Muscle layer of duodenum (tissue), 2 donors: ENCODE results near the gene GRAMD1C.

Experiments used
- H3K27ac ChIP-seq: one replicate; pipeline ENCODE4 v1.7.0; 2013; ENCODE audit warnings: mild to moderate bottlenecking, low read length
- H3K27me3 ChIP-seq: one replicate; pipeline ENCODE4 v1.7.0; 2013; ENCODE audit warnings: low read depth, mild to moderate bottlenecking, control low read depth, low read length
- H3K36me3 ChIP-seq, 2 donors: one replicate each; pipeline ENCODE4 v1.7.0; 2013; ENCODE audit warnings: low read length in 2 of 2, control low read depth in 1 of 2, mild to moderate bottlenecking in 1 of 2; ENCODE audit not compliant: insufficient read depth in 2 of 2, control insufficient read depth in 1 of 2
- H3K4me1 ChIP-seq, 2 donors: one replicate each; pipeline ENCODE4 v1.7.0; 2013; ENCODE audit warnings: low read length in 2 of 2, mild to moderate bottlenecking in 2 of 2, control low read depth in 1 of 2, moderate library complexity in 1 of 2; ENCODE audit not compliant: insufficient read depth in 2 of 2, control insufficient read depth in 1 of 2
- H3K4me3 ChIP-seq, 2 donors: one replicate each; pipeline ENCODE4 v1.7.0; 2013; ENCODE audit warnings: low read length in 2 of 2, low read depth in 1 of 2, mild to moderate bottlenecking in 1 of 2
- H3K9me3 ChIP-seq, 2 donors: one replicate each; pipeline ENCODE4 v1.7.0; 2013; ENCODE audit warnings: low read length in 2 of 2, control low read depth in 1 of 2, mild to moderate bottlenecking in 1 of 2; ENCODE audit not compliant: control insufficient read depth in 1 of 2
- donor health status: healthy.

Gene GRAMD1C

DNA sequence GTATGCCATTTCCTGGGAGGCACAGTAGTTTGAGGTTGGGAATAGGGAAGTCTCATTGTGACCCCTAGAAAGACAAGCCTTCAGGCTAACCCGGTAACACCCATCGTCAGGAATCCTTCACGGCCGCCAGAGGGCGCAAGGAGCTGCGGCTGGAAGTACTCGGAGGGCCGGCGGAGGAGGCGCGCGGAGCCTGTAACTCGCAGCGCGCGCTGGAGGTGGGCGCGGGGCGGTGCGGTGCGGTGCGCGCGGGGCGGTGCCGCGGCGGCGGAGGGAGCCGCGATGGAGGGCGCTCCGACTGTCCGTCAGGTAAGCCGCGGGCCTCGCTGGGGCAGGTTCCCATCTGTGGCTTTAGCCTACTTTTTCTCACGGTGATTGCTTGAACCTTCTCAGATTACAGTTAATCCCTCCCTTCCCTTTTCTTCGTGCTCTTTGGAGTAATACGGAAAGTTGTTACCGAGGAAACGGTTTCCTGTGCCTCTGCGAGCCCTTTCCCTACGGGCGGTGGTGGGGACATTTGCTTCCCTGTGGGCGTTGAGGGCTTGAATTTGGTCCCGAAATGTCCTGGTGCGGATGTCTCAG is at the start of gene GRAMD1C:
TSS of gene GRAMD1C (plus strand) at position 158 of the 579 bp plus-strand sequence. CDS start at position 280, 122 bp downstream.
- Histone ChIP-seq H3K36me3 (no peaks in the 10 kb centered on the region), H3K27ac (peak within 1 kb of the TSS; percentile 27), H3K4me1 (no peaks in the 10 kb centered on the region), H3K27me3 (no peaks in the 10 kb centered on the region), H3K9me3 (no peaks in the 10 kb centered on the region), H3K4me3 (peak within 1 kb of the TSS; percentile 73 to 85)

DNA sequence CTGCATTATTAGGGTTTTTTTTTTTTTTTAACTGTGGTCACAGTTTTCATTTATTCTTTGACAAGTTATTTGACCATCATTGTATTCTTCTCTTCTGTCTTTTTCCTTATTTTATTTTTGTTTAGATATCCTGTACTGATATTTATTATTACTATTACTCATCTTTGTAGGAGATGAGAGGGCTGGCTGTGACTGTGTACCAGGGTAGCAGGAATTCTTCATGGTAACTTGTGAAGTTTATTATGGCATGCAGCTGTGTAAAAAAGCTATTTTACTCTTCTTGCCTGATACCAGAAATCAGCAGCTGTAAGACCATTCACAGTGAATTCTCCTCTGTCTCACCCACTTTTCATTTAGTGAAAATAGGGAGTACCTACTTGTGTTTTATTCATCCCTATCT is 47.2 kb upstream of the GRAMD1C start:
- Histone ChIP-seq H3K27ac (no peak overlapping the region), H3K9me3 (no peaks in the 10 kb centered on the region), H3K4me1 (no peaks in the 10 kb centered on the region), H3K4me3 (no peak overlapping the region), H3K36me3 (peaks cover 25 to 48% of the 10 kb centered on the region in 2 donors), H3K27me3 (no peaks in the 10 kb centered on the region)

DNA sequence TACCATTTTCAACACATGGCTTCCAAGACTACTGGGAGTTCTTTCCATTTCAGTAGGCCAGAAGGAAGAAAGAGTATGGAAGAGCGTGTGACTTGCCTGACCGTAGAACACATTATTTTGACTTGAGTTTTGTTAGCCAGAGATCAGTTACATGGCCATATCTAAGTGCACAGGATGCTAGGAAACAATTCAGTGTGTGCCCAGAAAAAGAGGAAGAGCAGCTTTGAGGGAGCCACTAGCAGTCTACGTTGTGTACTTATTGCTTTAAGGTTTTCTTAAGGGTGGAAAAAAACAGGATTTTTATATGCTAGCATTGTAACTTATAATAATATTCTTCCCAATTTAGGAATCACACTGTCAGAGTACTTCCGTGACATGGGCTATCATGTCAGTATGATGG is 44.1 kb upstream of the GRAMD1C start:
- no peaks in the 10 kb centered on the region for H3K27me3 ChIP-seq
- no peak overlapping the region for H3K4me3 ChIP-seq
- no peak overlapping the region for H3K27ac ChIP-seq
- H3K4me1 ChIP-seq = no peaks in the 10 kb centered on the region
- peaks cover 36 to 37% of the 10 kb centered on the region in 2 donors for H3K36me3 ChIP-seq
- no peaks in the 10 kb centered on the region for H3K9me3 ChIP-seq

DNA sequence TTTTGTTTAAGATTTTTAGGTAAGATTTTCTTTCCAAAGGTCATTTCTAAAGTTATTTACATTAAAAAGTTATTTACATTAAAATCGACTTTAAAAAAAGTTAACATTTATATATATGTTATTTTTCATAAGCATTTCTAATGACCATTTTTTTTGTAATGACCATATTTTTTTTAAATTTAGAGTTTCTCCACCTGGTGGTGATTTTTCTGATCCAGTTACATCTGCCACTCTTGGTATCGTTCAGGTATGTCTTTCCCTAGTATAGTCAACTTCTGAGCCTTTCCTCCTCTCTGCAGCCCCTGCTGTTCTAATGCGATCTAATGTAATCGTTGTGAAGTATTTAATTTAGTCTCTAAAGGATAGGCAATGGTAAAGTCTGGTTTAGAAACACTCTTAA is 42.9 kb upstream of the GRAMD1C start:
- H3K36me3 ChIP-seq = peaks cover 33 to 36% of the 10 kb centered on the region in 2 donors
- H3K27me3 ChIP-seq = no peaks in the 10 kb centered on the region
- no peak overlapping the region for H3K27ac ChIP-seq
- H3K4me1 ChIP-seq = no peaks in the 10 kb centered on the region
- no peak overlapping the region for H3K4me3 ChIP-seq
- H3K9me3 ChIP-seq = no peaks in the 10 kb centered on the region

DNA sequence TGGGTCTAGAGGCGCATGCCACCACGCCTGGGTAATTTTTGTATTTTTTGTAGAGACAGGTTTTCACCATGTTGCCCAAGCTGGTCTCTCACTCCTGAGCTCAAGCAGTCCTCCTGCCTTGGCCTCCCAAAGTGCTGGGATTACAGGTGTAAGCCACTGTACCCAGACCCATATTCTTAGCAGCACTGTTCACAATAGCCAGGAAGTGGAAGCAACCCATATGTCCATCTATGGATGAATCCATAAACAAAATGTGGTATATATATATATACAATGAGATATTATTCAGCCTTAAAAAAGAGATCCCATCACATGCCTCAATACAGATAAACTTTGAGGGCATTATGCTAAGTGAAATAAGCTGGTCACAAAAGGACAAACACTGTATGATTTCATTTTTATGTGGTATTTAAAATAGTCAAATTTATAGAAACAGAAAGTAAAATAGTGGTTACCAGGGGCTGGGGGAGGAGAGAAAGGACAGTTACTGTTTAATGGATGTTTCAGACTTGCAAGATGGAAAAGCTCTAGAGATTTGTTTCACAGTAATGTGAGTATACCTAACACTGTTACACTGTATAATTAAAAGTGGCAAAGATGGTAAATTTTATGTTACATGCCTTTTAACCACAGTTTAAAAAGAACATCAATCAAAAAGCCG is 35.7 kb upstream of the GRAMD1C start:
- H3K4me1 ChIP-seq = no peaks in the 10 kb centered on the region
- H3K27ac ChIP-seq = no peak overlapping the region
- H3K27me3 ChIP-seq = no peaks in the 10 kb centered on the region
- peaks cover 42 to 58% of the 10 kb centered on the region in 2 donors for H3K36me3 ChIP-seq
- H3K4me3 ChIP-seq = no peak overlapping the region
- no peaks in the 10 kb centered on the region for H3K9me3 ChIP-seq

DNA sequence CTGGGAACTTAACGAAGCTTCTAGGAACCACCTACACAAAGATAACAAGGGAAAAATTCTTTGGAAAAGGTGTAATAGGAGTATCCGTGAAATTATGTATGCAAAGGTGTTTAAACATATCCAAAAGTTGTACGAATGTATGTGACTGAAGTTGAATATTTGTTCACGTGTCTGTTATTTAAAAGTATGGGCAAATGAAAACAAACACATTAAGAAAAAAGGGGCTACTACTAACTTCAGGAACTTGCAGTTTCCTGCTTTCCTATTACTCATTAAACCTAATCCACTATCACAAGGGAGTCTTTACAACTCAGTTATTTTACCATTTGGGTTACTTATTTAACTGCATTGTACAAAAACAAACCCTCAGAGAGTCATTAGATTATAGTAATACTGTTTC is 33.9 kb upstream of the GRAMD1C start:
- H3K27ac ChIP-seq = no peak overlapping the region
- no peaks in the 10 kb centered on the region for H3K4me1 ChIP-seq
- H3K27me3 ChIP-seq = no peaks in the 10 kb centered on the region
- no peaks in the 10 kb centered on the region for H3K9me3 ChIP-seq
- no peak overlapping the region for H3K4me3 ChIP-seq
- peaks cover 36 to 68% of the 10 kb centered on the region in 2 donors for H3K36me3 ChIP-seq

DNA sequence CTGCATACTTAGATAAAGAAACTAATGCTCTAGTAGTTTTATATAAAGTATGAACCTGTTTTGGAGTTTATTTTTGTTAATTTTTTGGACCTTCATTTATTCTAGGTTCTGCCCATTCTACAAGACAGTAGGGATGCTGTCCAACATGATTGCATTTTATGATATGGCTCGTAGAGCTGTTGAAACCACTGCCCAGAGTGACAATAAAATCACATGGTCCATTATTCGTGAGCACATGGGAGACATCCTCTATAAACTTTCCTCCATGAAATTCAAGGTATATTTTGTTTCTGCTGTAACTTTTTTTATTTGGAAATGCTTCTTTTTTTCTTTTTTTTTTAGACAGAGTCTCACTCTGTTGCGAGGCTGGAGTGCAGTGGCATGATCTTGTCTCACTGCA is 33.3 kb upstream of the GRAMD1C start:
- H3K27me3 ChIP-seq = no peaks in the 10 kb centered on the region
- no peaks in the 10 kb centered on the region for H3K9me3 ChIP-seq
- H3K27ac ChIP-seq = no peak overlapping the region
- H3K36me3 ChIP-seq = peaks cover 34 to 70% of the 10 kb centered on the region in 2 donors
- no peaks in the 10 kb centered on the region for H3K4me1 ChIP-seq
- H3K4me3 ChIP-seq = no peak overlapping the region

DNA sequence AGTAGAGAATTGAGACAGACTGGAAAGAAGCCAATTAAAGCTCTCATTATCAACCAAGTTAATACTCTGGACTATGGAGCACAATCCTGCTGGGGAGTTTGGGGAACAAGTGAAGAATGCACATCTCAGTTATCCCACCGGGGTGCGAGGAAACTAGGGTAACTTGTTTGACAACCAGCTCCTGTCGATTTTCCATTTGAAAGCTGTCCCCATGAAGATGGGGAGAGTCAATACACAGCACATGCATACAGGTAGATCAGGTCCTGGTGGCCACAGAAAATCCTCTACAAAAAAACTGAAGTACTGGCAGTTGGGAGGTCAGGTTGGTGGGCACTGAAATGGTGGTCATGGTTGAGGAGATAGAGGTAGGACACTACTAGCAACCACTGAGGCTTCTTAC is 25.7 kb upstream of the GRAMD1C start:
- H3K27ac ChIP-seq = no peak overlapping the region
- peaks cover 14 to 23% of the 10 kb centered on the region in 2 donors for H3K36me3 ChIP-seq
- no peaks in the 10 kb centered on the region for H3K4me1 ChIP-seq
- no peaks in the 10 kb centered on the region for H3K9me3 ChIP-seq
- H3K4me3 ChIP-seq = no peak overlapping the region
- no peaks in the 10 kb centered on the region for H3K27me3 ChIP-seq

DNA sequence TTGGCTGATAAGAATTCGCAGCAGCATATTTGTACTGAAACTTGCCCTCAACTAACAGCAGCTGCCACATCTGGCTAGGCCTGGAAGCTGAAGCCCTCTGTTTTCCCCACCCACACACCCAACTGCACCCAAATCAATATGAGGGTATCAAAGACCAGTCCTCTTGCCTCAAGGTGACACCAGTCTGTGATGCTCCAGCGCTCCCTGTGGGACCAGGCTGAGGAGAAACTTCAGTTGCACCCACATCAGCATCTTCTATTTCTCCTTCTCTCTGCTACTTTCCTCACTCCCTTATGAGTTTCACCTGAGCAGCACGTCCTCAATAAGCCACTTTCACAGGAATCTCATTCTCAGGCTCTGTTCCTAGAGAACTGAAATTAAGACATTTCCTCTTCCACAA is 18.7 kb upstream of the GRAMD1C start:
- Histone ChIP-seq H3K4me3 (no peak overlapping the region), H3K36me3 (no peaks in the 10 kb centered on the region), H3K4me1 (no peaks in the 10 kb centered on the region), H3K9me3 (no peaks in the 10 kb centered on the region), H3K27ac (no peak overlapping the region), H3K27me3 (no peaks in the 10 kb centered on the region)

DNA sequence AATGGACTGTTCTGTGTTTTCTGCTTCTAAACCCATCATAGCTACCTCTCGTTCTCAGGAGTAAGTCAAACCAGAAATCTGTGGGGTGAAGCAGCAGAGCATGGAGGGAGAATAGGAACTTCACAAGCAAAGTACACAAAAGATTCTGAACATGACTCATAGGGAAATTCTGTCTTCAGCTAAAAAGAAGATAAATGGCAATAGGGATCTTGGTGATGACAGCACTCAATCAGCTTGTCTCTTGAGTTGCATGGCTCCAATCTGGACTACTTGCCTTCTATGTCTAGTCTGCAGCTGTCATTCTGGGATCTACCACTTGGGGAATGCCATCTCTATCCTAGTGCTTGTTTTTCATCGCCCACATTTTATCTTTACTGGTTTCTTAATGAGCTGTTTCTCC is 13.5 kb upstream of the GRAMD1C start:
- Histone ChIP-seq H3K36me3 (no peaks in the 10 kb centered on the region), H3K27ac (no peak overlapping the region), H3K4me1 (no peaks in the 10 kb centered on the region), H3K9me3 (no peaks in the 10 kb centered on the region), H3K27me3 (no peaks in the 10 kb centered on the region), H3K4me3 (no peak overlapping the region)

DNA sequence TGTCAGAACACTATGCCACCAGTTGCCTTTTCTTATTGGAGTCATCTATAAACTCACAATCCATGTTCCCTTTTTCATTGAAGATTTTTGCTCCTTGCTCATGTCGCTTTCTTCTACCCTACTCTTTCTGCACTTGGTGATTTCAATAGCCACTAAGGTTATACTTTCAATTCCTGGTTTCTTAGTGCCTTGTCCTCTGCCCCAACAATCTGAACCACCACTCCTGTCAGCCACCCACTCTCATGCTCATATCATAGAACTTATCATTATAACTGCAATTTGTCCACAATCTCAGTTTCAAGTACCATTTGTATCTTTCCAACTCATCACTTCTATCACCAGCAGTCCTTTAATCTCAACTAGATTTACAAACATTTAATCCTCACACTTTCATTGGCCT is 10.0 kb upstream of the GRAMD1C start:
- Histone ChIP-seq H3K36me3 (no peaks in the 10 kb centered on the region), H3K9me3 (no peaks in the 10 kb centered on the region), H3K4me3 (no peak overlapping the region), H3K27ac (no peak overlapping the region), H3K27me3 (no peaks in the 10 kb centered on the region), H3K4me1 (no peaks in the 10 kb centered on the region)
